Measurements from ENCODE around the gene WDR62.

The WDR62 gene

GRCh38 chr19:36139473-36140303 lies 85.0 kb downstream of the WDR62 start, which contains the start of gene CAPNS1:
Gene CAPNS1, plus strand, starts transcription at chr19:36140066. Its CDS starts 946 bp downstream, at chr19:36141012.
- peak within 1 kb of the TSS; percentile 100 for H3K9ac ChIP-seq (ENCODE audit: low read length)
- peak within 1 kb of the TSS; percentile 98 for H3K4me3 ChIP-seq (ENCODE audit: low read length)
- peaks cover 20% of the 10 kb centered on the region for H3K4me1 ChIP-seq (ENCODE audit: control insufficient read depth, insufficient read depth, low read length)
- H3K36me3 ChIP-seq (ENCODE audit: control insufficient read depth, insufficient read depth, low read length, severe bottlenecking): peaks cover 18% of the 10 kb centered on the region
- DNase-seq (ENCODE audit: low read depth): peak; percentile 99
- H3K27me3 ChIP-seq (replicated peaks; ENCODE audit: control insufficient read depth, insufficient read depth, low read length): no peaks in the 10 kb centered on the region
- H3K9me3 ChIP-seq (ENCODE audit: control insufficient read depth, low read length): no peaks in the 10 kb centered on the region

- peak; percentile 65 for DNase-seq (ENCODE audit: low read depth)
These were observed 85.8 kb downstream of the WDR62 start for GRCh38 chr19:36140304-36141038.

GRCh38 chr19:36141039-36141927 lies 86.6 kb downstream of the WDR62 start:
- H3K27me3 ChIP-seq (replicated peaks; ENCODE audit: control insufficient read depth, insufficient read depth, low read length): no peaks in the 10 kb centered on the region
- H3K9me3 ChIP-seq (ENCODE audit: control insufficient read depth, low read length): no peaks in the 10 kb centered on the region
- H3K9ac ChIP-seq (ENCODE audit: low read length): peak overlapping the region; percentile 100
- peak overlapping the region; percentile 98 for H3K4me3 ChIP-seq (ENCODE audit: low read length)
- peak; percentile 94 for DNase-seq (ENCODE audit: low read depth)
- peaks cover 20% of the 10 kb centered on the region for H3K4me1 ChIP-seq (ENCODE audit: control insufficient read depth, insufficient read depth, low read length)
- H3K36me3 ChIP-seq (ENCODE audit: control insufficient read depth, insufficient read depth, low read length, severe bottlenecking): peaks cover 34% of the 10 kb centered on the region

More at GRCh38 chr19:36140304-36141038, 85.8 kb downstream of the WDR62 start:
- Histone ChIP-seq H3K4me1 (ENCODE audit: control insufficient read depth, insufficient read depth, low read length) (peaks cover 20% of the 10 kb centered on the region), H3K9me3 (ENCODE audit: control insufficient read depth, low read length) (no peaks in the 10 kb centered on the region), H3K4me3 (ENCODE audit: low read length) (peak overlapping the region; percentile 98), H3K27me3 (replicated peaks; ENCODE audit: control insufficient read depth, insufficient read depth, low read length) (no peaks in the 10 kb centered on the region), H3K9ac (ENCODE audit: low read length) (peak overlapping the region; percentile 100), H3K36me3 (ENCODE audit: control insufficient read depth, insufficient read depth, low read length, severe bottlenecking) (peaks cover 26% of the 10 kb centered on the region)

- peaks cover 42% of the 10 kb centered on the region for H3K36me3 ChIP-seq (ENCODE audit: control insufficient read depth, insufficient read depth, low read length, severe bottlenecking)
- H3K4me3 ChIP-seq (ENCODE audit: low read length): no peak overlapping the region
- H3K27me3 ChIP-seq (replicated peaks; ENCODE audit: control insufficient read depth, insufficient read depth, low read length): no peaks in the 10 kb centered on the region
- H3K9ac ChIP-seq (ENCODE audit: low read length): no peak overlapping the region
- H3K4me1 ChIP-seq (ENCODE audit: control insufficient read depth, insufficient read depth, low read length): peaks cover 15% of the 10 kb centered on the region
- H3K9me3 ChIP-seq (ENCODE audit: control insufficient read depth, low read length): no peaks in the 10 kb centered on the region
- no peak for DNase-seq (ENCODE audit: low read depth)
These were observed 87.3 kb downstream of the WDR62 start for GRCh38 chr19:36142046-36142445.

DNA sequence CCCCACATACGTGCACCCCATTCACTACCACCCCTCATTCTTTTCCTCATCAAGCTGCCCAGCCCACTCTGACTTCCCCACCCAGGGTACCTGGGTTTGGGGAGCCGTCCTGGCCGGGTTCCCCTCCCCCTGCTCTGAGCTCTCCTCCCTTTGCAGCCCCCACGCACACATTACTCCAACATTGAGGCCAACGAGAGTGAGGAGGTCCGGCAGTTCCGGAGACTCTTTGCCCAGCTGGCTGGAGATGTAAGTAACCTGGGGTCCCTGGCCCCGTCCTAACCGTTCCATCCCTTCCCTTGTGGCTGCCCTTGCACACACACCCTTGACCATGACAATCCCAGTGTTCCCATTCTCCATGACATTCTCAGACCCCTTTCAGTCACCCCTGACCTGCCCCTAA lies 87.8 kb downstream of the WDR62 start:
- peaks cover 12% of the 10 kb centered on the region for H3K4me1 ChIP-seq (ENCODE audit: control insufficient read depth, insufficient read depth, low read length)
- no peak overlapping the region for H3K9ac ChIP-seq (ENCODE audit: low read length)
- no peak for DNase-seq (ENCODE audit: low read depth)
- H3K36me3 ChIP-seq (ENCODE audit: control insufficient read depth, insufficient read depth, low read length, severe bottlenecking): peaks cover 45% of the 10 kb centered on the region
- H3K4me3 ChIP-seq (ENCODE audit: low read length): no peak overlapping the region
- no peaks in the 10 kb centered on the region for H3K9me3 ChIP-seq (ENCODE audit: control insufficient read depth, low read length)
- H3K27me3 ChIP-seq (replicated peaks; ENCODE audit: control insufficient read depth, insufficient read depth, low read length): no peaks in the 10 kb centered on the region

GRCh38 chr19:36144624-36145023 lies 89.9 kb downstream of the WDR62 start:
- Histone ChIP-seq H3K4me3 (ENCODE audit: low read length) (no peak overlapping the region), H3K9ac (ENCODE audit: low read length) (no peak overlapping the region), H3K4me1 (ENCODE audit: control insufficient read depth, insufficient read depth, low read length) (peaks cover 8% of the 10 kb centered on the region), H3K27me3 (replicated peaks; ENCODE audit: control insufficient read depth, insufficient read depth, low read length) (no peaks in the 10 kb centered on the region), H3K9me3 (ENCODE audit: control insufficient read depth, low read length) (no peaks in the 10 kb centered on the region), H3K36me3 (ENCODE audit: control insufficient read depth, insufficient read depth, low read length, severe bottlenecking) (peaks cover 63% of the 10 kb centered on the region)
- DNase-seq (ENCODE audit: low read depth): no peak

- Histone ChIP-seq H3K4me1 (ENCODE audit: control insufficient read depth, insufficient read depth, low read length) (peaks cover 13% of the 10 kb centered on the region), H3K9ac (ENCODE audit: low read length) (no peak overlapping the region), H3K4me3 (ENCODE audit: low read length) (no peak overlapping the region), H3K9me3 (ENCODE audit: control insufficient read depth, low read length) (no peaks in the 10 kb centered on the region), H3K27me3 (replicated peaks; ENCODE audit: control insufficient read depth, insufficient read depth, low read length) (no peaks in the 10 kb centered on the region), H3K36me3 (ENCODE audit: control insufficient read depth, insufficient read depth, low read length, severe bottlenecking) (peaks cover 47% of the 10 kb centered on the region)
- DNase-seq (ENCODE audit: low read depth): no peak
These were observed 95.1 kb downstream of the WDR62 start for GRCh38 chr19:36149673-36150406.

GRCh38 chr19:36150586-36150985 lies 95.9 kb downstream of the WDR62 start:
- DNase-seq (ENCODE audit: low read depth): no peak
- peaks cover 40% of the 10 kb centered on the region for H3K36me3 ChIP-seq (ENCODE audit: control insufficient read depth, insufficient read depth, low read length, severe bottlenecking)

DNA sequence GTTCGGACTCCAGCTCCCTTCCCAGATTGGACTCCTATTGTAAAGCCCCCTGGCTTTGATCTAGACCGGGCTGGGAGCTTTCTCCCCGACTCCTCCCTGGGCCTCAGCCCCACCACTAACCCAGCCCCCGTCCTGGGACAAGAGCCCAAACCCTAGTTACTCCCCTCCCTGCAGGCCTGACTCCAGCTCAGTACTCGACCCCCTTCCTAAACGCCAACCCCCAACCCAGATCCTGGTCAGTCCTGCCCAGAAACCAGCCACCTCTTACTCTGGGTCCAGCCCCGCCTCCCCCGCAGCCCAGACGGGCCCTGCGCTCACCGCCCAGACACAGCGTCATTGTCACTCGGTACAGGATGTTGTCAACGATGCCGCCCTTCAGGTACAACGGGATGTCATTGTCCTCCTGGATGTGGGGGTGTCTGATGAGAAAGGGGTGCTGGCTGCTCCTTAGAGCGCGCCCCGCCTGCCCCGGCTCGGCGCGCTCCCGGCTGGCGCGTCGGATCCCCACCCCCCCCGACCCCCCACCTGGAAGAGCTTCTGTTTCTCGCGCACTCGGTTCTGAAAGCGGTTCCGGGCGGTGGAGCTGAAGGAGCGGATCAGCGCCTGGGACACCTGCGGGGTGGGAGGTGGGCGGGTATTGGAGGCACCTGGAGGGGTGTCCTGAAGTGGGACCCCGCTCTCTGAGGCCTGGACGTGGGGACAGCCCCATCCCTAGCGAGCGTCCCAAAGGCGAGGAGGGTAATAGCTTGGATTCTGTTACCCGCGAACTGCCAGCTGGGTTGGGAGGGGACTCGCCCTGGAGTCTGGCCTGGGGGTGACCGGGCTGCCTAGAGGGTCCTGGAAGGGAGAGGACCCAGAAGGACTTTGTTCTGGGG lies 96.7 kb downstream of the WDR62 start:
- Histone ChIP-seq H3K4me1 (ENCODE audit: control insufficient read depth, insufficient read depth, low read length) (peaks cover 13% of the 10 kb centered on the region), H3K4me3 (ENCODE audit: low read length) (peak overlapping the region; percentile 89), H3K36me3 (ENCODE audit: control insufficient read depth, insufficient read depth, low read length, severe bottlenecking) (peaks cover 32% of the 10 kb centered on the region), H3K9me3 (ENCODE audit: control insufficient read depth, low read length) (no peaks in the 10 kb centered on the region), H3K27me3 (replicated peaks; ENCODE audit: control insufficient read depth, insufficient read depth, low read length) (no peaks in the 10 kb centered on the region), H3K9ac (ENCODE audit: low read length) (peak overlapping the region; percentile 97)
- DNase-seq (ENCODE audit: low read depth): no peak

More at GRCh38 chr19:36150586-36150985, 95.9 kb downstream of the WDR62 start:
- H3K27me3 ChIP-seq (replicated peaks; ENCODE audit: control insufficient read depth, insufficient read depth, low read length): no peaks in the 10 kb centered on the region
- H3K4me1 ChIP-seq (ENCODE audit: control insufficient read depth, insufficient read depth, low read length): peaks cover 13% of the 10 kb centered on the region
- peak overlapping the region; percentile 97 for H3K9ac ChIP-seq (ENCODE audit: low read length)
- H3K9me3 ChIP-seq (ENCODE audit: control insufficient read depth, low read length): no peaks in the 10 kb centered on the region
- peak overlapping the region; percentile 89 for H3K4me3 ChIP-seq (ENCODE audit: low read length)

DNA sequence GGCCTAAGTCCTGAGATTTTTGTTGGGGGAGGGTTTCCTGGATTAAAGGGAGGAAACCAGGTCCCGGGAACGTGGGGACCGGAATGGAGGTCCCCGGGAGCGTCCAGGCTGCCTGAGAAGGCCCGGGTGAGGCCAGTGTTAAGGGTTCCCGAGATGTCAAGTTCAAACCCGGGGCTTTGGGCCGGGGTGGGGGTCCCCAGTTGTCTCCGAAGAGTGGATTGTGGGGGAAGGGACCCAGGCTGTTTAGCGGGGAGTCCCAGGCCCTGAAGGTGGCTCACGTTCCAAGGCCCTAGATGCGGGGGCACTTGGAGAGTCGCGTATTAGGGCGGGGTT lies 97.3 kb downstream of the WDR62 start:
- Histone ChIP-seq H3K4me1 (ENCODE audit: control insufficient read depth, insufficient read depth, low read length) (peaks cover 13% of the 10 kb centered on the region), H3K4me3 (ENCODE audit: low read length) (peak overlapping the region; percentile 89), H3K9ac (ENCODE audit: low read length) (peak overlapping the region; percentile 97), H3K36me3 (ENCODE audit: control insufficient read depth, insufficient read depth, low read length, severe bottlenecking) (peaks cover 26% of the 10 kb centered on the region), H3K9me3 (ENCODE audit: control insufficient read depth, low read length) (no peaks in the 10 kb centered on the region), H3K27me3 (replicated peaks; ENCODE audit: control insufficient read depth, insufficient read depth, low read length) (no peaks in the 10 kb centered on the region)
- DNase-seq (ENCODE audit: low read depth): no peak
